ENCODE results near the gene OR51F1. TPM values are rescaled to one million over a fixed set of nuclear protein-coding genes. Genes with fewer than 3 reads are reported as not detected.

The OR51F1 gene
- total and polyA plus RNA-seq, 5 donors from 2014 or later: not detected

DNA sequence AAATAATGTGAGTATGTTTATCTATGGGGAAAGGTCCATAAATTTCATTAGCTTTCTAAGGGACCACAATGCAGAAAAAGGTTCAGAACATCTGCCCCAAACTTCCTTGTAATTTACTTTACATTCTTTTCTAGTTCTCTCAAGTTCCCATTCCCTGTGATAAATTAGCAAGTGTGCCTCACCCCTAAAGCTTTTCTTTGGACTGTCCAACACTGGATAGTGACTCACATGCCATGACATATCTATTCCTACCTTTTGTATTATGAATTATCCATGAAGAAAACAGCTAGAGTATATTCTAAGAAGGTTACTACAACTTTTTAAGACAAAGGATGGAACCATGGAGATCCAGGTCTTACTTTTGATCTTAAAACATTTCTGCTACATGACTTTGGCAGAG lies 1.6 kb downstream of the OR51F1 start:
- Histone ChIP-seq H3K4me3 (ENCODE audit: low read depth, low read length) (no peak overlapping the region), H3K27ac (ENCODE audit: insufficient read depth, low read length, poor library complexity, severe bottlenecking) (no peak overlapping the region), H3K27me3 (ENCODE audit: control insufficient read depth, insufficient read depth, low read length) (no peaks in the 10 kb centered on the region), H3K9me3 (ENCODE audit: control insufficient read depth in 2 of 2, low read length in 2 of 2) (no peaks in the 10 kb centered on the region), H3K36me3 (ENCODE audit: control insufficient read depth, insufficient read depth, low read length) (no peaks in the 10 kb centered on the region), H3K4me1 (ENCODE audit: control insufficient read depth, insufficient read depth, low read length, poor library complexity, severe bottlenecking) (no peaks in the 10 kb centered on the region)
- ATAC-seq (ENCODE audit: low read depth in 2 of 2) (no peak), DNase-seq (no peak)
- no peaks in the 10 kb centered on the region for H3K36me3 Mint-ChIP-seq
- H3K9me3 Mint-ChIP-seq: peaks cover 0 to 4% (median 0%) of the 10 kb centered on the region in 7 donors
- no peak overlapping the region for H3K27ac Mint-ChIP-seq
- H3K27me3 Mint-ChIP-seq: no peaks in the 10 kb centered on the region
- no peak overlapping the region for H3K4me3 Mint-ChIP-seq
- H3K4me1 Mint-ChIP-seq: no peaks in the 10 kb centered on the region

DNA sequence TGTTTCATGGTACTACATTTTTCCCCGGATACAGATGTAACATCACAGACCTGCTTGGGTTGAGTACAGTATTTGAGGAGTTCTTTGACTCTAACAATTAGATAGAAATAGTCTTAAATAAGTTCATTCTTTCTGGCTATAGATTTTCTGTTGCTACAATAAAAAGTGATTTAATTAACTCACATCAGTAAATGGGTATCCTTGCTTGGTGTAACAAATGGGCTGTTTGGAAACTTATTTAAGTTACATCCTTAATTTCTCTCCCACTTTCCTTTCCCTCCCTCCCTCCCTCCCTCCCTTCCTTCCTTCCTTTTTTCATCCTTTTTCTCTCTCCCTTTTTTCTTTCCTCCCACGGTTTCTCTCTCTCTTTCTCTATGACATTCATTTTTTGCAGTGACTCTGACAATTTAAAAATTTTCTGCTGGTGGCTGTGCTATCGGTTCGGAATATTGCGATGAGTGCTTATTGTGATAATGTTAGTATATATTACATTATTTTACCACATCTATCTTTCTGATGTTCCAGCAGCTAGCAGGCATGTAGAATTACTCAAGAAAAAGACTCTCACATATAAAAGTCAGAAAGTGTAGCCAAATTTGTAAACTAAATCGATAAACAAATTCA lies 3.2 kb downstream of the OR51F1 start:
- Mint-ChIP-seq H3K27me3 (no peaks in the 10 kb centered on the region), H3K4me3 (no peak overlapping the region), H3K4me1 (no peaks in the 10 kb centered on the region), H3K9me3 (peaks cover 0 to 4% (median 0%) of the 10 kb centered on the region in 7 donors), H3K36me3 (no peaks in the 10 kb centered on the region), H3K27ac (no peak overlapping the region)
- H3K9me3 ChIP-seq (ENCODE audit: control insufficient read depth in 2 of 2, low read length in 2 of 2): no peaks in the 10 kb centered on the region
- DNase-seq (no peak), ATAC-seq (ENCODE audit: low read depth in 2 of 2) (no peak)
- no peak overlapping the region for H3K4me3 ChIP-seq (ENCODE audit: low read depth, low read length)
- no peaks in the 10 kb centered on the region for H3K36me3 ChIP-seq (ENCODE audit: control insufficient read depth, insufficient read depth, low read length)
- no peaks in the 10 kb centered on the region for H3K4me1 ChIP-seq (ENCODE audit: control insufficient read depth, insufficient read depth, low read length, poor library complexity, severe bottlenecking)
- no peaks in the 10 kb centered on the region for H3K27me3 ChIP-seq (ENCODE audit: control insufficient read depth, insufficient read depth, low read length)
- no peak overlapping the region for H3K27ac ChIP-seq (ENCODE audit: insufficient read depth, low read length, poor library complexity, severe bottlenecking)

DNA sequence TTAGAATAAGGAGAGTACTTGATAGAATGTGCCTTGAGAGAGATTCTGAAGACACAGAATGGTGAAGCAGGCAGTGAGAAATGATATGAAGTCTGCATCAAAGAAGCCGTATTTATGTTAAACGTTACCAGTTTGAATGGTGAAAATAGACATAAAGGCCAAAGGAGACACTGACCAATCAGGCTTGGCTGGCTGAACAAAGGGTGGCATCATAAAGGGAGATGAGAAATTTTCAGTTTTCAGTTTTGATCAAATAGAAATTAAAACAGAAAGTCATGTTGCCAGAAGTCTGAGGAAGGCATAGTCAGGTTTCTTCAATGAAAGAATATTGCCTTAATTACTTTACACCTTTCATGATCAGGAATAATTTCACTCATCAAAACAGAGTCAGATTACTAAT lies 6.6 kb downstream of the OR51F1 start:
- H3K27me3 Mint-ChIP-seq: peaks cover 5% of the 10 kb centered on the region

GRCh38 chr11:4751201-4751600 lies 18.5 kb downstream of the OR51F1 start:
- no peak for DNase-seq
- Histone ChIP-seq H3K27ac (ENCODE audit: insufficient read depth, low read length, poor library complexity, severe bottlenecking) (no peak overlapping the region), H3K27me3 (ENCODE audit: control insufficient read depth, insufficient read depth, low read length) (no peaks in the 10 kb centered on the region), H3K36me3 (ENCODE audit: control insufficient read depth, insufficient read depth, low read length) (no peaks in the 10 kb centered on the region), H3K4me3 (ENCODE audit: low read depth, low read length) (no peak overlapping the region), H3K9me3 (ENCODE audit: control insufficient read depth in 2 of 2, low read length in 2 of 2) (no peaks in the 10 kb centered on the region), H3K4me1 (ENCODE audit: control insufficient read depth, insufficient read depth, low read length, poor library complexity, severe bottlenecking) (no peaks in the 10 kb centered on the region)
- peaks cover 8% of the 10 kb centered on the region for H3K27me3 Mint-ChIP-seq
- H3K36me3 Mint-ChIP-seq: no peaks in the 10 kb centered on the region
- H3K27ac Mint-ChIP-seq: no peak overlapping the region
- no peak for ATAC-seq (ENCODE audit: low read depth in 2 of 2)
- H3K4me1 Mint-ChIP-seq: no peaks in the 10 kb centered on the region
- H3K9me3 Mint-ChIP-seq: peaks cover 0 to 4% (median 0%) of the 10 kb centered on the region in 7 donors
- no peak overlapping the region for H3K4me3 Mint-ChIP-seq

More for the DNA sequence above, 6.6 kb downstream of the OR51F1 start:
- no peaks in the 10 kb centered on the region for H3K9me3 ChIP-seq (ENCODE audit: control insufficient read depth in 2 of 2, low read length in 2 of 2)
- H3K36me3 Mint-ChIP-seq: no peaks in the 10 kb centered on the region
- no peak overlapping the region for H3K4me3 Mint-ChIP-seq
- no peak for DNase-seq
- ATAC-seq (ENCODE audit: low read depth in 2 of 2): no peak
- H3K4me1 ChIP-seq (ENCODE audit: control insufficient read depth, insufficient read depth, low read length, poor library complexity, severe bottlenecking): no peaks in the 10 kb centered on the region
- H3K27me3 ChIP-seq (ENCODE audit: control insufficient read depth, insufficient read depth, low read length): no peaks in the 10 kb centered on the region
- no peak overlapping the region for H3K27ac Mint-ChIP-seq
- no peak overlapping the region for H3K4me3 ChIP-seq (ENCODE audit: low read depth, low read length)
- no peaks in the 10 kb centered on the region for H3K4me1 Mint-ChIP-seq
- H3K9me3 Mint-ChIP-seq: peaks cover 0 to 4% (median 0%) of the 10 kb centered on the region in 7 donors
- no peak overlapping the region for H3K27ac ChIP-seq (ENCODE audit: insufficient read depth, low read length, poor library complexity, severe bottlenecking)
- H3K36me3 ChIP-seq (ENCODE audit: control insufficient read depth, insufficient read depth, low read length): no peaks in the 10 kb centered on the region

DNA sequence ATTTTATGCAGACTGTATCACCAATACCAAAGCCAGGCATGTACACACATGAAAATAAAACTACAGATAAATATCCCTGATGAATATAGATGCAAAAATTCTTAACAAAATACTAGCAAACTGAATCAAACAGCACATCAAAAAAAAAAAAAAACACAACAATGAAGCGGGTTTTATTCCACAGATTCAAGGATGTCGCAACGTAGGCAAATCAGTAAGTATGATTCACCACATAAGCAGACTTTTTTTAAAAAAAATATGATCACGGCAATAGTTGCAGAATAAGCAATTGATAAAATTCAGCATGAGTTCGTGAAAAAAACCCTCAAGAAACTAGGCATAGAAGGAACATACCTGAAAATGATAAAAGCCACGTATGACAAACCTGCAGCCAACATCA lies 21.3 kb downstream of the OR51F1 start:
- Histone ChIP-seq H3K9me3 (ENCODE audit: control insufficient read depth in 2 of 2, low read length in 2 of 2) (no peaks in the 10 kb centered on the region), H3K27me3 (ENCODE audit: control insufficient read depth, insufficient read depth, low read length) (no peaks in the 10 kb centered on the region)

DNA sequence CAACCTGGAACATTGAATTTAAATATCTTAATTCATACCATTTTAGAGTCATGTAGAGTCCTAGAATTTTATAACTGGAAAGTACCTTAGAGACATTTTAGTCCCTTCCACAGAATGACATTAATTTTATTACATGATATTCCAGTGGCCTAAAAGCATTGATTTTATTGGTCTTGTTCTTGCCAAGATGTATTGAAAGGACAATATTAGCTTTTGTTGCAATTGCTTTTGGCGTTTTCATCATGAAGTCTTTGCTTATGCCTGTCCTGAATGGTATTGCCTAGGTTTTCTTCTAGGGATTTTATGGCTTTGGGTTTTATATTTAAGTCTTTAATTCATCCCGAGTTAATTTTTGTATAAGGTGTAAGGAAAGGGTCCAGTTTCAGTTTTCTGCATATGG lies 29.0 kb downstream of the OR51F1 start:
- H3K36me3 ChIP-seq (ENCODE audit: control insufficient read depth, insufficient read depth, low read length): no peaks in the 10 kb centered on the region
- DNase-seq (no peak), ATAC-seq (ENCODE audit: low read depth in 2 of 2) (no peak)
- no peaks in the 10 kb centered on the region for H3K9me3 ChIP-seq (ENCODE audit: control insufficient read depth in 2 of 2, low read length in 2 of 2)
- Mint-ChIP-seq H3K4me1 (no peaks in the 10 kb centered on the region), H3K4me3 (no peak overlapping the region), H3K27me3 (no peaks in the 10 kb centered on the region), H3K36me3 (no peaks in the 10 kb centered on the region), H3K27ac (no peak overlapping the region), H3K9me3 (peaks cover 0 to 3% (median 0%) of the 10 kb centered on the region in 7 donors)
- no peaks in the 10 kb centered on the region for H3K27me3 ChIP-seq (ENCODE audit: control insufficient read depth, insufficient read depth, low read length)
- no peak overlapping the region for H3K4me3 ChIP-seq (ENCODE audit: low read depth, low read length)
- no peak overlapping the region for H3K27ac ChIP-seq (ENCODE audit: insufficient read depth, low read length, poor library complexity, severe bottlenecking)
- no peaks in the 10 kb centered on the region for H3K4me1 ChIP-seq (ENCODE audit: control insufficient read depth, insufficient read depth, low read length, poor library complexity, severe bottlenecking)

More for the DNA sequence above, 21.3 kb downstream of the OR51F1 start:
- no peaks in the 10 kb centered on the region for H3K36me3 Mint-ChIP-seq
- Histone ChIP-seq H3K27ac (ENCODE audit: insufficient read depth, low read length, poor library complexity, severe bottlenecking) (no peak overlapping the region), H3K4me3 (ENCODE audit: low read depth, low read length) (no peak overlapping the region), H3K36me3 (ENCODE audit: control insufficient read depth, insufficient read depth, low read length) (no peaks in the 10 kb centered on the region), H3K4me1 (ENCODE audit: control insufficient read depth, insufficient read depth, low read length, poor library complexity, severe bottlenecking) (no peaks in the 10 kb centered on the region)
- ATAC-seq (ENCODE audit: low read depth in 2 of 2): no peak
- peaks cover 4% of the 10 kb centered on the region for H3K27me3 Mint-ChIP-seq
- no peak overlapping the region for H3K4me3 Mint-ChIP-seq
- no peak overlapping the region for H3K27ac Mint-ChIP-seq
- no peaks in the 10 kb centered on the region for H3K4me1 Mint-ChIP-seq
- DNase-seq: no peak
- peaks cover 0 to 4% (median 0%) of the 10 kb centered on the region in 7 donors for H3K9me3 Mint-ChIP-seq

DNA sequence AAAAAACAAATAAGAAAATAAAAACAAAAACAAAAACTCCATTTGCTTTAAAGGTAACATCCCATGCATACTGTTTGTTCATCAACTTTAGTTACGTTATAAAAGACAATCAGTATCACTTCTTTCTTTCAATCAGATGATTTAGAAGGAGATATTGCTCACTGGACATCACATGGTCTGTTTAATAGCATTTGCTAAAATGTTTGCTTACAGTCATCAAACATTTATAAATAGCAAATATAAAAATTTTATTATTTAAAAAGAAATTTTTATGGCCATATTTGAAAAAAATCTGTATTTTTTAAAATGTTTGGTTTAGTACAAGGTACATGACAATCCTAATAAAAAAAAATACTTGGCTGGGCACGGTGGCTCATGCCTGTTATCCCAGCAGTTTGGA lies 42.6 kb downstream of the OR51F1 start:
- no peak overlapping the region for H3K4me3 Mint-ChIP-seq
- ATAC-seq (ENCODE audit: low read depth in 2 of 2) (no peak), DNase-seq (no peak)
- H3K4me1 Mint-ChIP-seq: no peaks in the 10 kb centered on the region
- H3K4me1 ChIP-seq (ENCODE audit: control insufficient read depth, insufficient read depth, low read length, poor library complexity, severe bottlenecking): no peaks in the 10 kb centered on the region
- H3K27ac ChIP-seq (ENCODE audit: insufficient read depth, low read length, poor library complexity, severe bottlenecking): no peak overlapping the region
- no peaks in the 10 kb centered on the region for H3K27me3 ChIP-seq (ENCODE audit: control insufficient read depth, insufficient read depth, low read length)
- no peaks in the 10 kb centered on the region for H3K9me3 ChIP-seq (ENCODE audit: control insufficient read depth in 2 of 2, low read length in 2 of 2)
- H3K36me3 Mint-ChIP-seq: no peaks in the 10 kb centered on the region
- no peaks in the 10 kb centered on the region for H3K27me3 Mint-ChIP-seq
- H3K9me3 Mint-ChIP-seq: peaks cover 0 to 3% (median 0%) of the 10 kb centered on the region in 7 donors
- no peaks in the 10 kb centered on the region for H3K36me3 ChIP-seq (ENCODE audit: control insufficient read depth, insufficient read depth, low read length)
- H3K4me3 ChIP-seq (ENCODE audit: low read depth, low read length): no peak overlapping the region
- no peak overlapping the region for H3K27ac Mint-ChIP-seq

All from CD4-positive, CD25-positive, alpha-beta regulatory T cell (primary cell).